MV-4-11 (cell line): ENCODE data around the gene CCL4.
"Not testable (repeated sequence)": the region's sequence is repeated elsewhere in the genome, so short reads cannot be mapped to it uniquely, and the experiment has no call there.

Source experiments
- DNase-seq: peaks from one replicate; lab custom pipeline; 2025; lab: John Stamatoyannopoulos, UW

CCL4 gene

DNA sequence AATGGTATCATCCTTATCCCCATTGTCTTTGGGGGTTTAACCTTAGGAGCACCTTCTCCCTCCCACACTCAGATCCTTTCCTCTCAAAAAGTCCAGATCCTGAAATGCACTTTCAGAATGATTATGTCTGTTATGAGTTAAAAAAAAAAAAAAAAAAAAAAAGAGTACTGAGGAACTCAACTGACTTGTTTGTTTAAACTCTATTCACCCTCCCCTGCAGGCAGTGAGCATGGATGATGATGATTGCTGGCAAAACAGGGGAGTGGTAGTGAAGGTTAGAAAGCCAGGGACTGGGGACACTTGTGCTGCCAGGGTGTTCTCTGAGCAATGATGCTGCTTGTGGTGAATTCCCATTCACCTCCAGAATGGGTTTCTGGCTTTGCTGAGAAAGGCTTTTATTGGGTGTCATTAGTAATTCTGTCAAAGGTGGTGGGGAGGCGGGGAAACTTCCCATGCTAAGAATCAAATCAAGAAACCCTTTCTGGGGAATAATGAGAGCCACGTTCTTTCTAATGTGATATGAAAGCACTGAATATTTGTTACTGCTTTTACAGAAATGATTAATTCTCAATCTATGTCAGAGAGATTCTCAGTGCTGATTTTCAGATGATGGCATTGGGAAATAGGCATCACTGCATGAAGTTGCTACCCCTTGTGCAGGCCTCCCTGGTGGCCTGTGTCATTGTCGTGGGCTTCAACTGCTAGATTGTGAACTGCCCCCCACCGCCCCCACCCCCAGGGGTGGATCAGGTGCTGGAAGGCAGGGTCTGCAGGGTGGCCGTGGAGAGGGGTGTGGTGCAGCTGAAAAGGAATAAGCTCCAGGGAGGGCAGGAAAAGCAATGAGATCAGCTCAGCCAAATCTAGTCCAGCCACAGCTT is 14.1 kb downstream of the CCL4 start:
- DNase-seq = no peak

GRCh38 chr17:36118477-36119353 is 15.1 kb downstream of the CCL4 start:
- no peak for DNase-seq

GRCh38 chr17:36120221-36120620 is 16.6 kb downstream of the CCL4 start:
- DNase-seq = no peak

GRCh38 chr17:36121099-36121498 is 17.5 kb downstream of the CCL4 start:
- DNase-seq = not testable (repeated sequence)

GRCh38 chr17:36123431-36123830 is 19.8 kb downstream of the CCL4 start:
- no peak for DNase-seq

DNA sequence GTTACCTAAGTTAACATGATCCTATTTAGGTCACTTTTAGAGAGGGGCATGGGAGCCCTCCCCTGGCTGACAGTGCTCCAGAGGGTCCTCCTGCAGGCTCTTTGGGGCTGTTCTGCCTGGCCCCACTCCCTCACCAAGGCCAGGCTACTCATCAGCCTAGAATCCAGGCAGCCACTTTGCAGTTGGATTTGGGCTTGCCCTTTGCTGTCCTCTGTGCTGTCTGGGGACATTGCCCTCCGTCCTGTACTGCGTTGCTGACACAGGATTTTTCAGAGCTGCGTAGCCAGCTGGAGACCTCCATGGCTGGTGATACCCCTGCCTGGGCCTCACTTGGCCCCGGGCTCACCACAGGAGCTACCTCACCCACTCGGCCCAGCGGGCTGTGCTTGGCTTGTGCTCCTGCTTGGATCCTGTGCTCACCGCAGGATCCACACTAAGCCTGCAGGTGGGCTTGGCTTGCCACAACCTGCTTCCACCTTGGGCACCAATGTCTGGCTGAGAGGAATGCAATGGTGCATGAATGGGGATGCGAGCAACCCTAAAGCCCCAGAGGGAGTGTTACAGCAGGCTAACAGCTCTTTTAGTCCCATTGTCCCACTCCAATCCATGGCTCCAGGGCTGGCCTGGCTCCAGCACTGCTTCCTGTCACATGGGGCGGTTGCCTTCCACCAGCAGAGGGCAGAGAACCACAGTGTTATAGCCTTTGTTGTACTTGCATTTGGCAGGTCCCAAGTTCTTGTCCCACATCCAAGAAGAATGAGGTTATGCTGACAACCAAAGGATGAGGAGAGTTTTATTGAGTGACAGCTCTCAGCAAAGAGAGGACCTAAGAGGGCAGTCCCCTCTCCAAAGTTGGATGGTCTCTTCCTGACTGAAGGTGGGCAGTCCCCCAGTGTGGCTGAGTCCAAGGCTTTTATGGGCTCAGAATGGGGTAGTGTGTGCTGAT is 21.5 kb downstream of the CCL4 start:
- DNase-seq = no peak

DNA sequence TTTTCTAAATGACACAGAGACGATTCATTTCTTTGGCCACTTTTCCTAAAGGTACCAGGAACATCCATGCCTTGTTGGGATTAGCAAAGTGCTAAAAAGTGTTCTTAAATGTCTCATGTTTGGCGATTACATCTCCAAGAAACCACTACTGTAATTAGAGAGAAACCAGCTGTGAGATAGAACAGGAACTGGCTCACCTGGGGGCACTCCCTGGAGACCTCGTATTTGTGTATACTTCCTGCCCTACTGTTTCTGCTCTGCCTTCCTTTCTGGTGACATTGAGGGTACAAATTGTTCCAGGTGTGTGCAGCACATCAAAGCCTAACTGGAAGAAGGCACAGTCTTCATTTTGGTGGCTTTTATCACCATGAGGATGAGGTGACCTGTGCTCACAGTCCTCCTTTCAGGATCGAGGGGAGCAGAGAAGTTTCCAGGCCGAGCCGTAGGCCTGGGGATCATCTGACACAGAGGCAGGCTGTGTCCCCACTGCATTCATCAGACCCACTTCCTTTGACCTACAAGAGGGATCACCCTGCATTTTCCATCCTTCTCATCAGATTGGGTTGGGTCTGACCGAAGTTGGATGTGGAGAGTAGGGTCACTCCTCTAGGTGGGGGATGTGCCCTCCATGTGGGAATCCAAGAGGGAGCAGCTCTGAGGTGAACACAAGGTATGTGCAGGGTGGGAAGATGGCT is 23.7 kb downstream of the CCL4 start:
- no peak for DNase-seq

DNA sequence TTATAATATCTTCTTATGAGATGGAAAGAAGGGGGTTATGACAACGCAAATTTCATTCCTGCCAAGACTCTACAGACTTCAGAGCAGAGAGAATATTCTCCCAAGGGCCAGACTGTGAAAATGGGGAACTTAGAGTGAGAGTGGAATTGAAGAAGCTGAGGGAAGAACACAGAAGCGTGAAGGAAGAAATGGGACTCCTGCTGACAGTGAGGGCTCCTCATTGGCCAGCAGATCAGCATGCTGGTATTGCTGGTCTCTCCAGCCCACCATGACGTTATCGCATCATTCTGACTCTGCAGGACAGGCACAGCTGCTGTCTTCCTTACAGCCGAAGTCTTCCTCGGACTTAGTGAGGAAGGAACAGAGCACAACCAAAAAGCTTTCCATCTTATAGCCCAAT is 24.3 kb downstream of the CCL4 start:
- peak; percentile 84 for DNase-seq

DNA sequence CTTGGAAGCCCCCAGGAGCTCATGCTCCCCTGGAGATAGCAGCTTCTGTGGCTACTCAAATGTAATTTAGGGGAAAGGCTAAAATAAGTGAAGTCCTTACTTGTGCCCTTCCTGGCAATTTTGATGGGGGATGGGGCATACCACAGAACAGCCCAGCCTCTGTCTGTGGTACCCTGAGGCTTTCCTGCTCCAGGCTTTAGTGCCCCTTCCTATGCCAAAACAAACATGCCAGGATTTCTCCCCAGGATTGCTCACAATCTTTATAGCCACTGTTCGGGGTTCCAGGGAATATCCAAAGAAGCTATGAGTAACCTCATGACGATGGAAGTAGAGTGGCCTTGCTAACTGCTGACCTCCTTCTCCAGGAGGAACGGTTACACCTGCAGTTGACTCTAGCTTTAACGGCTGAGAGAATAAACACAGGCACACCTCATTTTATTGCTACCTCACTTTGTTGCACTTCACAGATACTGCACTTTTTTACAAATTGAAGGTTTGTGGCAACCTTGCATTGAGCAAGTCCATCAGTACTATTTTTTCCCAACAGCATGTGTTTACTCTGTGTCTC is 24.9 kb downstream of the CCL4 start:
- DNase-seq = no peak

- no peak for DNase-seq
Observed at GRCh38 chr17:36129616-36130015, 26.0 kb downstream of the CCL4 start.

GRCh38 chr17:36130346-36130745 is 26.7 kb downstream of the CCL4 start:
- no peak for DNase-seq

GRCh38 chr17:36131421-36131820 is 27.8 kb downstream of the CCL4 start:
- peak; percentile 63 for DNase-seq

DNA sequence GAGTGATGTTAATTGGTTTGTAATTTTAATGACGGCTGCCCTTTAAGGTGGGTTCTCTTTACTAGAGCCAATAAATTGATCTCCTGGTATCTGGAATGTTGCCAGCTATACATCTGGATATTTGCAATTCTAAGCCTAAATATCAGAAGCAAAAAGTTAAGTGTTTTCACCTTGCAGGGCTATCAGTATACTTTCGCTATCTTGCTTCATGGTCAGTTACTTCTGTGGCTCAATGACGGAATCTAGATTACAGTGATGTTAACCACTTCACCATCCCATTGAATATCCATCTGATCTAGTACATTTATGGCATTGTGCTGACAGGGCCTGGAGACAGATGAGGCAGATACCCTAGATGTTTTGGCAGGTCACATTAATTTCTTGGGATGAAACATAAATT is 28.3 kb downstream of the CCL4 start:
- DNase-seq = no peak

- DNase-seq = no peak
Observed at GRCh38 chr17:36132421-36132831, 28.8 kb downstream of the CCL4 start.

- DNase-seq = no peak
Observed at GRCh38 chr17:36133602-36134236, 30.1 kb downstream of the CCL4 start.

- no peak for DNase-seq
Observed at GRCh38 chr17:36135465-36135864, 31.8 kb downstream of the CCL4 start.

DNA sequence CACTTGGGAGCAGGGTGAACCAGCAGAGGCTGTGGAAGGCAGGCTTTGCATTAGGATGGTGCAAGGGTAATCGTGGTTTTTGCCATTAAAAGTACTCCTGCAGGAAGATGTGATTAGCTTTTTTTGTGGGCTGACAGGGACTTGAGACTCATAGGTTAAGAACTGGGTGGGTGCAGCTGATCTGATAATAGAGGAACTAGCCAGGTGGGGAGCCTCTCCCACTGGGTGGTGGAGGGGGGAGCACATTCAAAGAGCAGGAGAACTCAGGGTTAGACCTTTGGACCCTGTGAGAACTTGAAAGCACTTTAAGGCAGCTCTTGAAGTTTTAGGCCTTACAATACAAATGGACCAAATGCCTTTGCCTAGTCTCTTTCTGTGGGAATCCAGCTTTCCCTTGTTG is 32.4 kb downstream of the CCL4 start:
- no peak for DNase-seq

DNA sequence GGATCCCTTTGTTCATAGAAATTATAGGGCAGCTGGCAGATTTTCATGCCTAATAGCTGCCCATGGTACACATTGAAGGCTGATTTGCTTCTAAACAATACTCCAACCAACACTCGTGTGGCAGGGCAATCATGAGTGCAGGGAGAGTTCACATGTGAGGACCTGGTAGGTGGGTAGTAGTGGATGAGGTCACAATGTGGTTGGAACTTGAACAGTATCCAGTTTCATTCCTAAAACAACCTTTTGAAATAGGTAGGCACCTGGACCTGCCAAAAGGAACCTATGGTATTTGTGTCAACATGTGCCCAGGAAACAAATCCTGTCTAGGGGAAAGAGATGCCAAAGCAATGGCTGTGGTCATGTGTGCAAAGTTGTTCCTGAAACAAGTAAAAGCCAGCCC is 32.8 kb downstream of the CCL4 start:
- DNase-seq = no peak

- DNase-seq = no peak
Observed at GRCh38 chr17:36142235-36142634, 38.6 kb downstream of the CCL4 start.

- no peak for DNase-seq
Observed at GRCh38 chr17:36142806-36143205, 39.2 kb downstream of the CCL4 start.
